ENCODE results near the gene NAA10.

NAA10 gene

DNA sequence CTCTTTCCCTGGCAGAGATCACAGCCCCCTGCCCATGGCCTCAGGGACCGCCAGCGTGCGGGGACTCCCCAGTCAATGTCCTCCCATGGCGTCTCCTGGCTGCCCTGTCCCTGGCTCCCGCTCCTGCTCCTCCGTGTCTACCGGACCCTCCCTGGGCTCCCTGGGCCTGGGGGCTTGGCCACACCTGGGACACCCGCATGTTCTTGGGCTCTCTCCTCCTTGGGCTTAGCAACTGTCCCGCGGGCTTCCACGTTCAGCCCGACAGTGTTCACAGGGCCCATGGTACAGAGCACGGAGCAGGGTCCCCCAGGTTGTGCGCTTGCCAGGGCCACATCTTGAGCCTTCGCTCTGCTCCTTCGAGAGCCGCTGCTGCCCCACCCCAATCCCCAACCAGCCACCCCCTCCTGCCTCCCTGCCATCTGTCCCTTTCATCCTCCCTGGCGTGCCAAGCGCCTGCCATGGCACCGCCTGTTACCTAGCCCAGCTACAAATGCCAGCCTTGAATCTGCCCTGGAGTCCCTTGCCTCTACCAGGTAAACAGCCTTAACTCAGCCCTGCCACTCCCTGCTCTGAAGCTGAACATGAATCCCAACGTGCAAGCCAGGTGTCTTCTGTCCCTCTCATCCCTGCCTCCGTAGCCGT is 26.5 kb downstream of the NAA10 start:
- no peak for DNase-seq

DNA sequence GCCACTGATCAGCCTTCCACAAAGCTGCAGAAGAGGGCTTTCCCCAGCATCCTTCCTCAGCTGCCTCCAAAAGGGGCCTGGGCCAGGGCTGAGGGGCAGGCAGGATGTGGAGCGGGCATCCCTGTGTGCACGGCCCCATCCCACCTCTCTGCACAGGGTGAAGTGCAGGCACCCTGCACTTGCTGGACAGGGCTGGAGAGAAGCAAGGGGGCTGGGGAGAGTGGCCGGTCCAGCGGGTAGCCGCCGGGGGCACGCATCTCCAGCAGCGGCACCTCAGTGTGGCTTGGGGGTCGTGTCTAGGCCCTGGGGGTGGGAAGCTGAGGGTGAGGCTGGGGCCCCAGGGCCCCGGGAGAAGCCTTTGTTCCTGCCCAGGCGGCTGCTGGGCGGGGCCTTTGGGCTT is 27.4 kb downstream of the NAA10 start:
- no peak for DNase-seq

DNA sequence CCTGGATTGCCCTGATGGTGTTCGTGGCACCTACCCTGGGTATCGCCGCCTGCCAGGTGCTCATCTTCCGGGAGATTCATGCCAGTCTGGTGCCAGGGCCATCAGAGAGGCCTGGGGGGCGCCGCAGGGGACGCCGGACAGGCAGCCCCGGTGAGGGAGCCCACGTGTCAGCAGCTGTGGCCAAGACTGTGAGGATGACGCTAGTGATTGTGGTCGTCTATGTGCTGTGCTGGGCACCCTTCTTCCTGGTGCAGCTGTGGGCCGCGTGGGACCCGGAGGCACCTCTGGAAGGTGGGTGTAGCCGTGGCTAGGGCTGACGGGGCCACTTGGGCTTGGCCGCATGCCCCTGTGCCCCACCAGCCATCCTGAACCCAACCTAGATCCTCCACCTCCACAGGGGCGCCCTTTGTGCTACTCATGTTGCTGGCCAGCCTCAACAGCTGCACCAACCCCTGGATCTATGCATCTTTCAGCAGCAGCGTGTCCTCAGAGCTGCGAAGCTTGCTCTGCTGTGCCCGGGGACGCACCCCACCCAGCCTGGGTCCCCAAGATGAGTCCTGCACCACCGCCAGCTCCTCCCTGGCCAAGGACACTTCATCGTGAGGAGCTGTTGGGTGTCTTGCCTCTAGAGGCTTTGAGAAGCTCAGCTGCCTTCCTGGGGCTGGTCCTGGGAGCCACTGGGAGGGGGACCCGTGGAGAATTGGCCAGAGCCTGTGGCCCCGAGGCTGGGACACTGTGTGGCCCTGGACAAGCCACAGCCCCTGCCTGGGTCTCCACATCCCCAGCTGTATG is 28.5 kb downstream of the NAA10 start:
- no peak for DNase-seq

DNA sequence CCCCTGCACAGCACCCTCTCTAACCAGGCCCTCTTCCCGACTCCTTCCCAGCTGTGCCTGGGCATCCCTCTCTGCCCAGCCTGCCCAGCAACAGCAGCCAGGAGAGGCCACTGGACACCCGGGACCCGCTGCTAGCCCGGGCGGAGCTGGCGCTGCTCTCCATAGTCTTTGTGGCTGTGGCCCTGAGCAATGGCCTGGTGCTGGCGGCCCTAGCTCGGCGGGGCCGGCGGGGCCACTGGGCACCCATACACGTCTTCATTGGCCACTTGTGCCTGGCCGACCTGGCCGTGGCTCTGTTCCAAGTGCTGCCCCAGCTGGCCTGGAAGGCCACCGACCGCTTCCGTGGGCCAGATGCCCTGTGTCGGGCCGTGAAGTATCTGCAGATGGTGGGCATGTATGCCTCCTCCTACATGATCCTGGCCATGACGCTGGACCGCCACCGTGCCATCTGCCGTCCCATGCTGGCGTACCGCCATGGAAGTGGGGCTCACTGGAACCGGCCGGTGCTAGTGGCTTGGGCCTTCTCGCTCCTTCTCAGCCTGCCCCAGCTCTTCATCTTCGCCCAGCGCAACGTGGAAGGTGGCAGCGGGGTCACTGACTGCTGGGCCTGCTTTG is 29.2 kb downstream of the NAA10 start:
- DNase-seq: no peak

DNA sequence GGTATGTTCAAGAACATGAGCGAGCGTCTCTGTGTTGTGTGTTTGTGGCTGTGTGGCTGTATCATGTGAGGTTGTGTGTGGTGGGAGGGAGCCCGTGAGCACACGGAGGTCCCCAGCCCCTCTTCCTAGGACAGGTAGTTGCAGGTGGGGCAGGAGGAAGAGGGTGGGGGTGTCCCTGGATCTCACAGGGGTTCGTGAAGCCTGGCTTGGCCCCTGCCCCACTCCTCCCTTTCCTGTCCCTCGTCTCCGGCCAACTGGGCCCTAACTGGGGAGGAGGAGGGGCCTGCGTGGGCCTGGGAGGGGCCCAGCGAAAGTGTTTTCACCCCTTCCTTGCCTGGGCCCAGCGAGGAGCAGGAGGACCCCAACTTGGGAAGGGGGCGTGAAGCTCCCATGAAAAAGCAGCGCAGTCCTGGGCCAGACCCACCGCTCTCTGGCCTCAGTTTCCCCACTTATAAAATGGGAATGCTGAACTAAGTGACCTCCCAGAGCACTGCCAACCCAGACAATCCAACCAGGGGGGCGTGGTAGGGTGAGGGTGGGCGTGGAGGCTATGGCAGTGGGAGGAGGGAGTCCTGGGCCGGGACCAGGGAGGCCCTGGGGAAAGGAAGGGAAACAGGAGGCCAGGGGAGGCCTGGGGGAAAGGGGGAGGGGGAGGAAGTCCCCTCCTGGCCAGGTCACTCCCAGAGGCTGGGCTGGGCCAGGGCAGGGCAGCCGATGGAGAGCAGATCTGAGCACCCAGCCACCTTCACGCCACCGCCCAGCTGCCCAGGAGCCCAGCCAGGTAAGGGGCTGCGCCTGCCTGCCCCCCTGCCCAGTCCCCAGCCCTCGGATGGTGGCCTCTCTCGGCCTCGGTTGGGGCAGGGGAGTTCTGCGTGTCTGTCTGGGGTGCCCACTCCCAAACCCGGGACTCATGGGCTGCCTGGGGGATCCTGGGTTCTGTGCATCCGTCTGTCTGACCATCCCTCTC is 30.6 kb downstream of the NAA10 start, which contains the start of gene AVPR2:
TSS of gene AVPR2 (plus strand) at position 683 of the 967 bp plus-strand sequence. CDS start 473 bp downstream, outside the sequence.
- DNase-seq: no peak

DNA sequence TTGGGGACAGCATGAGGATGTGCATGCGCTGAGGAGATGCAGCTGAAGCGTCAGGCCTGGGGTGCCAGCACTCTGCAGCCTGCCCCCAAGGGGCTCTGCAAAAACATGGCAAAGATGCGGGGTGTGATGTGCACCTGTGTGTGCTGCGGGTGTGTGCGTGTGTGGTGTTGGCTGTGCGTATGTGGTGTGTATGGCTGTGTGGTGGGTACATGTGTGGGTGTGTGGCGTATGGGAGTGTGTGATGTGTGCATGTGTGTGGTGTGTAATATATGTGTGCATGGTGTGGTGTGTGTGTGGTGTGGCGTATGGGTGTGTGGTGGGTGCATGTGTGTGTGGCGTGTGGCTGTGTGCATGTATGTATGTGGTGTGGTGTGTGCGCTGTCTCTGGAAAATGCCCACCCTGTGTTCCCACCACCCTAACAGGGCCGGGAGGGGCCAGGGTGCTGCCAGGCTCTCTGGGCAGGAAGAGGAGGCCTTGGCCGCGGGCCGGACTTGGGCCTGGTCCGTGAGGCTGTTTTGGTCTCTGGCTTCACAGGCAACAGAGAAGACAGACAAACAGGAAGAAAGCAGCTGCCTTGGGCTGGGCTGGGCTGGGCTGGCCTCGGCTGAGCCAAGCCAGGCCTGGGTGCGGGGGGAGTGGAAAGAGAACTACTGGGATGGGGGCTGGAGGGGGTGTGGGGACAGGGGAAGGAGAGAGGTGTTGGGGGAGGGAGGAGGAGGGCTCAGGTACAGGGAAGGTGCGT is 31.4 kb downstream of the NAA10 start:
- no peak for DNase-seq

DNA sequence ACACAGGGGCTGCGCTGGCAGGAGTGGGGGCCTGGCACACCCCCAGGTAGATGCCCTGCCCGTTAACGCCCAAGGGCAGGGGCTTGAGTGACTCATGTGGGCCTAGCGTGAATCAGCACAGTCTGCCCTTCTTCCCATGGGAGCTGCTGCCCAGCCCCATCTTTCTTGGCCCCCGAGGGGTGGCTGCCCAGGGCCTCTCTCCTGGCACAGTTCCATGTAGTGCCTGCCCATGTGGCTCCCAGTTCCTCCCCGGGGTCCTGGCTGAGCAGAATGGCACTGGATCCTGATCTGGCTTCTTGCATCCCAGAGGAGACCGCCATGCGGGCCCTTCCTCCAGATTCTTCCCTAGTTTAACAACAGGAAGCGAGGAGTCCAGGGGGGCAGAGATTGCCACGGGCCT is 32.5 kb downstream of the NAA10 start:
- DNase-seq: no peak

DNA sequence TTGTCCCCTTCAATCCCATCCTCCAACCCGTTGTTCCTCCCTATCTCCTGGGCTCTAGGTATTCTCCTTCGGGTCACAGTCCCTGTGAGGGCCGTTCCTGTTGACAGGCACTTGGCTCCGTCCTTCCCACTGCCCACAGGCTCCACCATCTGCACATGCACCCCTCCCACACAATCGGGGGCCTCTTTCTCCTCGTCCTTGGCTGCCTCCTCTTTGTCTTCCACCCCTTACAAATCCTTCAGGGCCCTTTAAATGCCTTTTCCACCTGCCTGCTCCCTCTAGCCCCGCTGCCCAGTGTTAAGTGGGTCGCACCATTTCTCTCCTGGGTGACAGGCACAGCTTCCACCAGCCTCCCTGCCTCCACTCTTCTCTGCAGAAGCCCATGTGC is 33.1 kb downstream of the NAA10 start:
- DNase-seq: no peak

DNA sequence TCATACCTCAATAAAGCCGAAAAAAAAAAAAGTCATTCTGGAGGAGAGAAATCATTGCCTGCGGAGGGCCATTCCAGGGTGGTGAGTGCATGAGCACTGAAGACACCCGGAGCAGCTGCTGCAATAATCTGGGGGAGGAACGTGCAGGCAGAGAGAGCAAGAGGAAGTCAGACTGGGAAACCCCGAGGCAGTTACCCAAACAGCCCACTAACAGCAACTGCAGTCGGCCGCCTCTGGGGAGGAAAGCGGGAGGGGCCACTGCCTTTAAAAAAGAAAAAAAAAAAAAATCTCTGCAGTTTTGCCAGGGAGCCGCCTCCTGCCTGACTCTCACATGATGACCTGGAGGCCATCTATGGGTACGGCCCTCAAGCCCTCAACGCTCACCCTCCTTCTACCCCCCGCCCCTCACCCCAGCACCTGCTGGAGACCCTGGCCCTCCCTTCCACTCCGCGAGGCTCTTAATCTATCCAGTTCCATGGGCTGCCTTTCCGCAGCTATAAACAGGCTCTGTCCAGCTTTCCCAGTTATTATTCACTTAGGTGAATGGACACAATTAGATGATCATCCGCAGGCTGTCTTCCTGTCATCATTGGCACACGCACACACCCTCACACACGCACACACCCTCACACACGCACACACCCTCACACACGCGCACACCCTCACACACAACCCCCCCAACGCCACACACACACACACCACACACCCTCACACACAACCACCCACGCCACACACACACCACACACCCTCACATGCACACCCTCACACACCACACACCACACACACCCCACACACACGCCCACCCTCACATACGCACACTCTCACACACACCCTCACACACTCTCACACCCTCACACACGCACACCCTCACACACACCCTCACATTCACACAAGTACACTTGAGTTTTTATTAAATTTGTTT is 33.7 kb downstream of the NAA10 start:
- DNase-seq: peak; percentile 91 to 92

DNA sequence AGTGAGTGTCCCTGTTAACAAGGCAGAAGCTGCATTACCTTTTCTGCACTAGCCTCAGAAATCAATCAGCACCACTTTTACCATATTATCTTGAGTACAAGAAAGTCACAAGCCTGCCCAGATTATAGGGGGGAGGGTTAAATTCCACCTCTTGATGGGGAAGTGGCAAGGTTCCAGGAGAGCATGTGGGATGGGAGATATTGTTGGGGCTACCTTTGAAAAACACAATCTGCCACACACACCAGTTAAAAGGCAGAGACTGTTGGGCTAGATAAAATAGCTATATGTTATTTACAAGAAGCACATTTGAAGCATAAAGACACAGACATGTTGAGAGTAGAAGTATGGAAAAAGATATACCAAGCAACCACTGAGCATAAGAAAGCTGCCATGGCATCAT is 36.9 kb downstream of the NAA10 start:
- DNase-seq: no peak

DNA sequence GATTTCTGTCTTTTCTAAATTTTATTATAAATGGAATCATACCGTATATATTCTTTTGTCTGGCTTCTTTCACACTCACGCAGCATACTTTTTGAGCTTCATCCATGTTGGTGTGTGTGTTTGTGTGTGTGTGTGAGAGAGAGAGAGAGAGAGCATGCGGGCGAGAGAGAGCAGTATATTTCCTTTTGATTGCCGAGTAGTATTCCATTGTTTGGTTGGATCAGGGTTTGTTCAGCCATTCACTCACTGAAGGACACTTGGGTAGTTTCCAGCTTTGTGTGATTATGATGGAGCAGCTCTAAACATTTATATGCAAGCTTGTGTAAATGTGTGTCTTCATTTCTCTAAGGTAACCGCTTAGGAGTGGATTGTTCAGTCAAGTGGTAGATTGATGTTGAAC is 45.7 kb downstream of the NAA10 start:
- DNase-seq: no peak

DNA sequence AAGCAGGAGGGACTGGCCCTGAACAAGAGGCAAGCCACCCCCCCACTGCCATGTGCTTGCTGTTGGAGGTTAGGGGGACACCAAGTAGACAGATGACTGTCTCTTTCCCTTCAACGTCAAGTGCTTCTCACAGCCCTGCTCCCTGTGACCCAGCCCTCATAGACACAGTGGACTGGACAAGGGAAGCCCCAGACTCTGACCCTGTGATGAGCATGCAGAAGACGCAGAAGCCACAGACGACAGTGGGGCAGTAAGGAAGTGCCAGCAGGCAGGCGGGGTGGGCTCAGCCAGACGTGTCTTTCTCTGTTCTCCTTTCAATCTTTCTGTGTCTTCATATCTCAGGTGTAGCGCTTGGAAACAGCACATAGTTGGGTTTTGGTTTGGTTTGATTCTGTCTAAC is 46.5 kb downstream of the NAA10 start:
- DNase-seq: no peak

DNA sequence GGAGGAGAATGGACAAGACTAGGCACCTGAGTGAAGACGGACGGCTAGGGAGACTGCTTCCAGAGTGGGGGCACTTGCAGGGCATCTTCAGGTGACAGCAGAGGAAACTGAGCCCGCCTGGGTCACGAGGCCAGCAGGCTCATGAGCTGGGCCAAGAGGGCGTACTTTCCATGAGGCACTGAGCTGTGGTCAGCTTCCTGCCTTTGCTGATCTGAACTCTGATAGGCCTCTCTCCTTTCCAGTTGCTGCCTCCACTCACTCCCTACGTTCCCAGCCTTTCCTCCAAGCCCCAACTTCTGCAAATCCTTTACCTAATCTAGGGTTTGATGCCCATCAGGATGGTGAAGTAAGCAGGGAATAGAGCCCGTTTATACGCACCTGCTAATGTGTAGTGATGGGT is 47.5 kb downstream of the NAA10 start:
- no peak for DNase-seq

DNA sequence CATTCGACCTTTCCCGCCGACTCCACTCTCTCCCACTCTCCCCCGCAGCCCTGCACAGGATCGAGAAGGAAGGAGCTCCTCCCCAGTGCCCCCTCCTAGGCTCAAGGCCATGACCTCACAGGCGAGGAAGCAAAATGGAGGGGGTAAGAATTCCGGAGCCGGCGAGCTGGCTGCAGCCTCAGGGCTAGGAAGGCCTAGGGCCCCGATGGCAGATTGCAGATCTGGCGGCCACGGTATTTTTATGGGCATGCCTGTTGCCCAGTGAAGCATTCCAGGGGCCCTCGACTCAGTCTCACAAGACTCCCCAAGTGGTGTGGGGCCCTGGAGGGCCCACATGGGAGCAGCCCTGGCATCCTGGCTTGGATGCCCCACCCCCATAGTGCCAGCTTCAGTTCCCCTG is 47.9 kb downstream of the NAA10 start:
- DNase-seq: no peak

DNA sequence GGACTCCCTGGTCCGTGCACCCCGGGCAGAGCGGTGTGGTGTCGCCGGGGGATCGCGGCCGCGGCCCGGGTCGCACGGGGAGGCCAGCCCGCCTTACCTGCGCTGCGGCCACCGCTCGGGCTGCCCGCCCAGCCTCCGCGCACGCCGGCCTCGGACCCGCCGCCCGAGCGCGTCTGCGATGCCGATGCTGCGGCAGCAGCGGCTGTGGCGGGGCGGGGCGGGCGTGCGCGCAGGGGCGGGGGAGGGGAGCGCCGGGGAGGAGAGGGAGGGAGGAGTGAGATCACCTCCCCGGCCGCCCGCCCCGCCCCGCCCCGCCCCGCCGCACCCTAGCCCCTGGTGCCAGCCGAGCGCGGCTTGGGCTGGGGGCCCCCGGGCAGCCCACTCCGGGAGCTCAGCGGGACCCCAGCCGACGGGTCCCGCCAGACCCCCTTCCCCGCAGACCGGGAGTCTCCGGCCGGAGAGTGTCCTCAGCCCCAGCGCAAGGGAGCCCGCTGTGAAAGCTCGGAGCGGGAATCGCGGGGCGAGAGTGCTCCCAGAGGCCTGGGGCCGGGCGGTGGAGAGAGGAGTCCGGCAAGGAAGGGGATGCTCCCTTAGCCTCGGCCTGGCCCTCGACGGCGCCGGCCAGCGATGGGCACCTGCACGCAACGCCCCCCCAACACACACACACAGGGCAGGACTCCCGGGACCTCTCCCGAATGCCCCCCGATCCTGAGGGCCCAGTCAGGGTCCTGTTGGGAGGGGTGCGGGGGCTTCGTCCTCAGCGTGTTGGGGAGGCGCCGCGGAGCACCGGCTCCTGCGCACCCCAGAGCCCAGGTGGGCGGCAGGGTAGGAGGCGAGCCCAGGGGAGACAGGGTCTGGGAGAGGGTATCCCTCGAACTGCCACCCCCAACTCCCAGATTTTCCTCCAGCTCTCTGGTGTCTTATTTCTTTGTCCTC is 48.6 kb downstream of the NAA10 start, which contains the start of gene L1CAM:
TSS of gene L1CAM (minus strand) at position 206 of the 936 bp plus-strand sequence. CDS start 10,337 bp downstream, outside the sequence.
- no peak for DNase-seq

DNA sequence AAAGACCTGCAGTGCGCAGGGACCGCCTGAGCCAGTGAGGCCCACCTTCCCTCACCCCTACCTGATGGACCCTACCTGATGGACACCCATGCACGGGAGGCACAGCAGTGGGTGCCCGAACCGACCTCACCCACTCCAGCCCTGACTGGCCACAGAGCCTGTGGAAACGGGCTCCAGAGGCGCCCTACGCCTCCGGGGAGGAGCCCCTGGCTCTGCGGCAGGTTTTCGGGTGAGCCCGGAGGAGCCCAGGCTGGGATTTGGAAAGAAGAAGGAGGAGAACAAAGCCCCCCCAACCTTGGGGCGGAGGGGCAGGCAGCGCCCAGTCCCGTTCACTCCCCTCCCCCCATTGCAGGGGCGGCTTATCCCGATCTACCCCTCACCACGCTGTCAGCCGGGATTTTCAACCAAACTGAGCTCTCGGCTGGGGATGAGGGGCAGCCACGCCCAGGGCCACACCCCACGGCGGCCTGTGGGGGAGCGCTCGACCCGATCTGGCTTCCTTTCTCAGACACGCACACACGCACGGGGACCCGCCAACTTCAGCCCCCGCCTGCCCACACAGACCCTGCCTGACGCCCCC is 49.5 kb downstream of the NAA10 start:
- DNase-seq: no peak

DNA sequence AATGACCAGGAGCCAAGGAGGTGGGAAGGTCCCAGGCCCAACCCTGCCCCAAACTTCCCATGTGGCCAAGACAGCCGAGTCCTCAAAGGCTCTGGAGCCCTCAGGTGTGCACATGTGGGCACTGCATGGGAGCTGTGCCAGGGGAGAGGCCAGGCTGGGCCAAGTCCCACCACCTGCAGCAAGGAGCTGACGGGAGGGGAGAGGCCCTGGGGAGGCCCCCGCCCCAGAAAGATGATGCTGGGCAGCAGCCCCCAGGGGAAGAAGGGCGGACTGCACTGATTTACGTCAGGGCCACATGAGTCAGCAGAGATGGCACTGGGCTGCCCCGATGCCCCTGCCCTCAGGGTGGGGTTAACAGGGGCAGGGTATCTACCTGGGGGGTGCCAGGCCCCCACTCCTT is 50.2 kb downstream of the NAA10 start:
- no peak for DNase-seq

DNA sequence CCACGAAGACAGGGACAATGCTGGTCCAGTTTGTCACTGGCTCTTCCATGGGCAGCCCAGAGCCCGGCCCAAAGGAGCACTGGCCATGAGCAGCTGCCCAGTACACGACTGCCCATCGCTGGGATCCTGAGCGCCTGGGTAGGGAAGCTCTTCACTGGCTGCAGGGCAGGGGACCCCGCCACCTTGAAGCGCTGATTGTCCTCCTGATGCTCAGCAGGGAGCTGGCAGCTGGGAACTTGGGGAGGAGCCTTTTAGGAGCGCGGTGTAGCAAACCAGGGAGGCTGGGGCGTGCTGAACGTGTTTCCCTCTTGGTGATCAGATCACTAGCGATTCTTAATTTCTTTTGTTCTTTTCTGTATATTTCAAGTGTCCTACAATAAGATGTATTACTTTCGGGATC is 50.7 kb downstream of the NAA10 start:
- DNase-seq: no peak

DNA sequence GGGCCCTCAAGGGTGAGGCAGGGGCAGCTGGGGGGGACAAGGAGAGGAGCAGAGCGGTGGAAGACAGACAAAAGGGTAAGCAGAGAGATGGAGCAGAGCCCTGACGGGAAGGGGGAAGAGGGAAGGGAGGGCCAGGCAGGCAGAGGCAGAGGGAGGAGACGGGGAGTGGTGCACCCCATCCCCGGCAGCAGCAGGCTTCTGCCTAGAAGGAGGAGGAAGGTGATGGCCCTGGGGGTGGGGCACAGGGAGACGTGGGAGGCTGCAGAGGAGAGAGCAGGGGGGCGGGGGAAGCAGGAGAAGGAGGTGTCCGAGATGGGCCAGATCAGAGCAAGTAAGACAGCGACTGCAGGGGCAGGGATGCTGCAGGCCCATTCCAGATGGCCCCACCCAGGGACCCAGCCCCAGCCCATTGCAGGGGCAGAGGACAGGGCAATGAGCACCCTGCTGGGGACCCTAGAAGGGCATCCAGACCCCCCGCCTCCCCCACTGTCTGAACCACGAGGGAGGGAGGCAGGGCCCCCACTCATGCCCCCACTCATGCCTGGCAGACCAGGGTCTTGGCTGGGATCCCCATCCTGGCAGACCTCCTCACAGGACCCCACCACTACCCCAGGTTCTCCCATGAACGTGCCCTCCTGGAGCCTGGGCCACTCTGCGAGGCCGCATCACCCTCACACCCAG is 51.5 kb downstream of the NAA10 start:
- no peak for DNase-seq

All from Kasumi-1 (cell line).